UCSD-AML1 (cell line): ENCODE results near the gene CFAP97.
"Not testable (repeated sequence)": the region's sequence is repeated elsewhere in the genome, so short reads cannot be mapped to it uniquely, and the experiment has no call there.

Experiments
- DNase-seq: peaks from one replicate; lab custom pipeline; 2025; ENCODE audit not compliant: unreplicated experiment; lab: John Stamatoyannopoulos, UW

The CFAP97 gene

GRCh38 chr4:185201977-185202962, 1.5 kb downstream of the CFAP97 start:
- DNase-seq, result no peak

DNA sequence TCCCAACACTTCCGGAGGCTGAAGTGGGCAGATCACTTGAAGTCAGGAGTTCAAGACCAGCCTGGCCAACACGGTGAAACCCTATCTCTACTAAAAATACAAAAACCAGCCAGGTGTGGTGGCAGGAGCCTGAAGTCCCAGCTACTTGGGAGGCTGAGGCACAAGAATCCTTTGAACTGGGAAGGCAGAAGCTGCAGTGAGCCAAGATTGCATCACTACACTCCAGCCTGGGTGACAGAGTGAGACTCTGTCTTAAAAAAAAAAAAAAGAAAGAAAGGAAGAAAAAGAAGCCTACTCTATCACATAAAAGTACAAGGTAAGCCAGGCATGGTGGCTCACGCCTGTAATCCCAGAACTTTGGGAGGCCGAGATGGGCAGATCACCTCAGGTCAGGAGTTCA, 5.6 kb downstream of the CFAP97 start:
- not testable (repeated sequence) for DNase-seq

DNA sequence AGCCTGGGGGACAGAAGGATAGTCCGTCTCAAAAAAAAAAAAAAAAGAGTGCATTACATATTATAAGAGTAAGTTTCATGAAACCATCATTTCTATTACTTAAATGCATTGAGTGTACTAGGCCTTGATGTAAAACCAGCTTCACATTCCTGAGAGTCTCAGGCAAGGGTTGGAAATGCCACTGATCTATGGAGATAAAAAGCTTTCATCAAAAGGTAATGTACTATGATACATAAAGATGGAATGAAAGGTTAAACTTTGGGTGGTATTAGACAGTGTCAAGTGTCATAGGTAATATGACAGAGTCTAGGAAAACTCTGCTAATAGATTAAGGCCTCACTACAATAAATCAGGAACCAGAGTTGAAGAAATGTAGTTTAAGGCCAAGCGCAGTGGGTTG, 7.4 kb downstream of the CFAP97 start:
- DNase-seq, result no peak

- DNase-seq, result no peak
These were observed 8.6 kb downstream of the CFAP97 start for GRCh38 chr4:185194924-185195888.

DNA sequence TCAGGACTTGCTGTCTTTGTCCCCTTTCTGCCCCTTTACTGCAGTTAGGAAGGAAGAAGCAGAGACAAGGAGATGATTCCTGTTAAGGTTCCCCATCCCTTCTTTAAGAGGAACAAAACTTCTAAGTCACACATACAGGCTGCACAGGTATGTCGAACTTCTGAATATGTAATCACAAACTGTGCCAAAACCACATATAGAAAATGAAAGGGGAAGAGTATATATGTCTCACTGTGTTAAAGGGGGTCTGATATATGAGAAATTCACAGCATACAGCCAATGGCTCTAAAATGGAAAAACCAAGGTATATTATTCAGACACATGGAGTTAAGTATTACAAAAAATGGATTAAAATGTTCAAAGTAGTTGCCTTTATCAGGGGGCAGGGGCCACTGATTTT, 11.7 kb downstream of the CFAP97 start:
- DNase-seq, result no peak

DNA sequence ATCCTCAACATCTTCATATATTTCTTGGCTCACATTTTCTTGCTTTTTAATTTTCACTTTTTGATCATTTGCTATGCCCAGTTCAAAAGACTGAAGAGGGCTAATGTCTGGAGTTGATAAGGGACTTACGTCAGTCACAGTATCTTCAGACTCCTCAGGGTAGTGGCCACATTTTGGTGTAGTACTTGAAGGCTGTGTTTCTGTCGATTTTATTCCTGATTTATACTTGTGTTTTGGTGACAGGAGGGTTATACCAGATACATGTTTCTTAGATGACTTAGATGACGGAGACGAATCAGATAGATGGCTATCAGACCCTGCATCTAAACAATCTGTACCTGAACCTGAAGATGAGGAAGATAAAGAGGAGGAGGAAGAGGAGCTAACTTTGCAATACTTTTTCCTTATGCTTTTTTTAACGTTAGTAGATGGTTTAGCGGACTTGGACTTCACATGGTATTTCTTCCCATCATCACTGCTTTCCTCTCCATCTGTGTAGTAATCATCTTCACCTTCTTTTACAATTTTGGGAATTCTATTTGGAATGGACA, 13.4 kb downstream of the CFAP97 start:
- no peak for DNase-seq

DNA sequence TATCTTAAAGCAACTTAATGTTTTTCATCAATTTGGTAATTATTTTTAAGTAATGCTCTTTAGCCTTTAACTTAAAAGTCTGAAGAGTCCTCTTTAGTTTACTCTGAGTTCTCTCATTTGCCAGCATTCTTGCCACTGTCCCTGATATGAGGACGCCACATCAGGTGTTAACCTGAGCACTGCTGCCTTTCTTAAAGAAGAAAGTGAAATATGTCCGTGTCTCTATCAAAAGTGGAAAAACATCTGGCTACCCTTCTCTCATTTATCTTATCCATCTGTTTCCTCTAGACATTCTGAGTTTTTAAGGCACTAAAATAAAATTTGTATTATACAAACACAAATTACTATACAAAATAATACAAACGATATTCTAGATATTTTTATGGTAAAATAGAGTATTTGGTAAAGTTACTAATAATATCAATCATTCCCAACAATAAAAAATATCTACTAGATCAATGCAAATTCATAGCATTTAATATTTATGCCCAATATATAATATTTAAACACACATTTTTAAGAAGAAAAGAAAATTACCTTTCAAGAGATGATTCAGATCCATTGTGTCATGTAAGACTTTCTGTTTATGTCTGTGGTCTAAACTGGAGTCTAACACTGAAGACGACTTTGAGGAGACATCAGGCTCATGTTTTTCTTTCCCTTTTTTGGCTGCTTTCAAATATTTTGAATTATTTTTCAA, 14.0 kb downstream of the CFAP97 start:
- no peak for DNase-seq

GRCh38 chr4:185186769-185187168, 17.0 kb downstream of the CFAP97 start:
- no peak for DNase-seq

GRCh38 chr4:185183622-185184281, 20.0 kb downstream of the CFAP97 start:
- peak; percentile 34 for DNase-seq

DNA sequence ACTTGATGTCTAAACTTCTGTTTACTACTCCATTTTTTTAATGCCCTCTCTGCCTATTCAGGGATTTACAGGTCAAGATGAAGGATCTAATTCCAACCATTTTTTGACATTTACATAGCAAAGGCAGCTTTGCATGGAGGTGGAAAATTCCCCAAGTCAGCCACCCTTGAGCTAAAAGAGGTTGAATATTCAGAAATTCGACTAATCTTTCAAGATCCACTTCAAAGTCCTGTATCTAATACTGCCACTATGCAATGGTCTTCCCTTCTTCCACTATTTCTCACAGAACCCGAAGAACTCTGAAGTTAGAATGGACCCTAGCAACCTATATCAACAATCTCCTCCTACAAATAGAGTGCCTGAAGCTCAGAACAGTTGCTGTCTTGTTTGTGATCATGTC, 21.6 kb downstream of the CFAP97 start:
- no peak for DNase-seq

GRCh38 chr4:185179488-185179887, 24.3 kb downstream of the CFAP97 start:
- no peak for DNase-seq

DNA sequence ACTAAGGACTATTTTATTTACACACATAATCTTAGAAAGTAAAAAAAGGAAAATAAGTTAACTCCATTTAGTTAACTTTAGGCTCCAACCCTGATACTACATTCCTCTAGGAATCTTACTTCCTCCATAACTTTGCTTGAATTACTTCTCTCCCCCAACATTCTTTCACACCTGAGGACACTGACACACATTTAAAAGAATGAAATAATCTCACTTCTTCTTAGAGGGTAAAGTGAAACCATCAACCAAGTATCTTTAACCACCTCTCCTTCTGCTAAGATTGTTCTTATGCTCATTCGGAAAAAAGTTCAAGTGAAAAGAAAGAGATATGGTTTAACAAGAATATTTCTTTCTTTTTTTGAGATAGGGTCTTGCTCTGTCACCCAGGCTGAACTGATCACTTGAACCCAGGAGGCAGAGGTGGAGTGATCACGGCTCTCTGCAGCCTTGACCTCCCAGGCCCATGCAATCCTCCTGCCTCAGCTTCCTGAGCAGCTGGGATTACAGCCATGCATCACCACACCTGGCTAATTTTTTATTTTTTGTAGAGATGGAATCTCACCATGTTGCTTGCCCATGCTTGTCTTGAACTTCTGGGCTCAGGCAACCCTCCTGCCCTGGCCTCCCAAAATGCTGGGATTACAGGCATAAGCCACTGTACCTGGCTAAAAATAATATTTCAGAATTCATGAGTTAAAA, 32.3 kb downstream of the CFAP97 start:
- DNase-seq, result no peak

GRCh38 chr4:185167234-185167633, 36.6 kb downstream of the CFAP97 start:
- no peak for DNase-seq

DNA sequence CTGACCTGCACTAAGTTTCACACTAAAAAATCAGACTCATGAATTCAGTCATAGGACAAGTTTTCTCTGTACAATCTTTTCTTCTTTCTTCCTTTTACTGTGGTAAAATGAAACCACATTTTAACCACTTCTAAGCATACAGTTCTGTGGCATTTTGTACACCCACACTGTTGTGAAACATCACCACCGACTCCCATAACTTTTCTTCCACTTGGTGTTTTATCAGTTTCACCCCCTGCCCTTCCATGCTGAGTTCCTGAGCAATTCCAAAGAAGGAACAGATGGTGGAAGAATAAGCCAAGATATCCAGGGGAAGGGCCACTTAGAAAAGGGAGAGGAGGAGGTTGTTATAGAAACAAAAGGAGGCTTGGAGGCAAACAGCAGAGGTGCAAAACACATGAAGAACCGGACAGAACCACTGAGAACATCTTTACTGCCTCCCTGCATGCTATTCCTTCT, 38.2 kb downstream of the CFAP97 start:
- DNase-seq, result no peak

DNA sequence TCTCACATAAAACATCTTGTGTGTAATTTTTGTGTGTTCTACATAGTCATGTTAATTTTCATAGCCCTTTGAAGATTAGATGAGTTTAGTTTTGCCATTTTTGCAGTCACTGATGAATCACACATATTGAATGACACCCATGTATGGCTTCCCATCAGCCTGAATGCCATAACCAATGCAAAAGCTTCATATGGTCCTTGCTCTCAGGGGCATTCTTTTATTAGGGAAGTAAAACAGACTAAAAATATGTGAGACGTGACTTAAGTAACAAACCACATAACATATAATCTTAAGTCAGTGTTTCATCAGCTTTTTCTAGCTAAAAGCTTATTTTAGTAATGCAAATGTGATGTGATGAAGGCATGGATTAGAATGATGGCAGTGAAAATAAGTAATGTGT, 52.5 kb downstream of the CFAP97 start:
- DNase-seq, result no peak

GRCh38 chr4:185149392-185149791, 54.4 kb downstream of the CFAP97 start:
- DNase-seq, result no peak

- DNase-seq, result no peak
These were observed 58.2 kb downstream of the CFAP97 start for GRCh38 chr4:185145572-185145971.

GRCh38 chr4:185144601-185145240, 59.1 kb downstream of the CFAP97 start:
- no peak for DNase-seq

GRCh38 chr4:185143601-185143969, 60.2 kb downstream of the CFAP97 start:
- DNase-seq, result no peak
